Activated CD8-positive, alpha-beta memory T cell treated with anti-CD3 and anti-CD28 coated beads for 1 hour (primary cell): Measurements from ENCODE around the gene GCNA.

Experiments used
- DNase-seq, 2 donors: peaks; one replicate each; pipeline ENCODE4 v3.0.0-alpha.2; 2020; ENCODE audit warnings: low read depth in 1 of 2; ENCODE audit errors: extremely low read depth in 1 of 2

GCNA gene, protein sequence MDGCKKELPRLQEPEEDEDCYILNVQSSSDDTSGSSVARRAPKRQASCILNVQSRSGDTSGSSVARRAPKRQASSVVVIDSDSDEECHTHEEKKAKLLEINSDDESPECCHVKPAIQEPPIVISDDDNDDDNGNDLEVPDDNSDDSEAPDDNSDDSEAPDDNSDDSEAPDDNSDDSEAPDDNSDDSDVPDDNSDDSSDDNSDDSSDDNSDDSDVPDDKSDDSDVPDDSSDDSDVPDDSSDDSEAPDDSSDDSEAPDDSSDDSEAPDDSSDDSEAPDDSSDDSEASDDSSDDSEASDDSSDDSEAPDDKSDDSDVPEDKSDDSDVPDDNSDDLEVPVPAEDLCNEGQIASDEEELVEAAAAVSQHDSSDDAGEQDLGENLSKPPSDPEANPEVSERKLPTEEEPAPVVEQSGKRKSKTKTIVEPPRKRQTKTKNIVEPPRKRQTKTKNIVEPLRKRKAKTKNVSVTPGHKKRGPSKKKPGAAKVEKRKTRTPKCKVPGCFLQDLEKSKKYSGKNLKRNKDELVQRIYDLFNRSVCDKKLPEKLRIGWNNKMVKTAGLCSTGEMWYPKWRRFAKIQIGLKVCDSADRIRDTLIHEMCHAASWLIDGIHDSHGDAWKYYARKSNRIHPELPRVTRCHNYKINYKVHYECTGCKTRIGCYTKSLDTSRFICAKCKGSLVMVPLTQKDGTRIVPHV

DNA sequence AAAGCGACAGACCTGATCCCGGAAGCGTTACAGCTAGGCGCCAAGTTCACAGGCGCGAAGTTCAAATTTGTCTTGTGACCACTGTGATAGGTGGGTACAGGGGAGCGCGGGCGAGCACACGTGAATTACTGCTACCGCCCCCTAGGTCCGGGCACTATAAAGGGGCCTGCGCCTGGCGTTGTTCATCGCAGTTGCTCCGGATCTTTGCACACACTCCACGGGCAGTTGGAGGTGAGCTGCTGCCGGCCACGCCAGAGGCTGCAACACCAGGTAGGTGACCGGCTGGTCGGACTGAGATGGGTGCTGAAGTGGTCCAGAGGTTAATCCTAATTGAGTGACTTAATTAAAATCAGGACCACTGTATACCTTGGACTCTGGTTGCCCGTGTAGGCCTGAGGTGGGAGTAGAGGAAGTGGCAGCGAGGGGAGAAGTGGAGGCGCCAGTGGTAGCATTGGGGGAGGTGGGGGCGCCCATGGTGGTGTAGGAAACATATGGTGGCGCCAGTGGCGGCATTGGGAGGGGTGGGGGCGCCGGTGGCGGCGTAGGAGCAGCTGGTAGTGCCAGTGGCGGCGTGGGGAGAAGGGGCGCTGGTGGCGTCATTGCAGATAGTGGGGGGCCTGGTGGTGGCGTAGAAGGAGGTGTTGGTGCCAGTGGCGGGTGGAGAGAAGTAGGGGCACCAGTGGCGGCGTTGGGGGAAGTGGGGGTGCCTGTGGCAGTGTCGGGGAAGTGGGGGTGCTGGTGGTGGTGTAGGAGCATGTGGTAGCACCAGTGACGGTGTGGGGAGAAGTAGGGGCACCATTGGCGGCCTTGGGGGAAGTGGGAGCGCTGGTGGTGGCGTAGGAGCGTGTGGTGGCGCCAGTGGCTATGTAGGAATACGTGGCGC lies at the start of gene GCNA:
Gene GCNA, plus strand, starts transcription at position 185 of the 883 bp plus-strand sequence. CDS start 2,385 bp downstream, outside the sequence.
- DNase-seq: no peak

DNA sequence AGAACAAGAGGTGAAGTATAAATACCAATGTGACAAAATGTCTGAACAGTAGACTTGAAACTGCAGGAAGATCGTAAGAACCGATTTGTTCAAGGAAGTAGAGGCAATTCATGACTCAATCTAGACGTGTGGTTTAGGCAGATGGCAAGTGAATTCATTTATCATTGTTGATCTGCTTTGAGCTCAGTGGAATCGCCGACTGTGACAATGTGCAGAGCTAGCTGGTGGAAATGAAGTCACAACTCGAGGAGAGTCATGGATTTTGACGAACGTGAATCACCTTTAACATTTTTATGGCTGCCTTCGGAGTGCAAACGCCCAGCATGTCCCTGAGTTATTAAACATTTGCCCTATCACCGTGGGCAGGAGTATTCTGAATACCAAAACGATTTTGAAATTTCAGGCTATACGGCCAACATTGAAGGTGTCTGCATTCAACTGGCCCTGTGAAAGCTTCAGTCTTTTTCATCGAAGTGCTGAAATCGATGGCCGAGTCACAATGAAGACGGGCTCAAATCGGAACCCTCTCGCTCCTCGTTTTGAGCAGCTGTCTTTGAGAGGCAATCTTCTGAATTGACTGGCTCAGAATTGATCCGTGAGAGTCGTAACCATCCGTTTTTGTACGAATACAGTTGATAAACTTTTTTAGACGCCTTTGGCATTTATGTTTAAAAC lies 46.0 kb upstream of the GCNA start:
- DNase-seq: peak in 1 of 2 donors; percentile 42

DNA sequence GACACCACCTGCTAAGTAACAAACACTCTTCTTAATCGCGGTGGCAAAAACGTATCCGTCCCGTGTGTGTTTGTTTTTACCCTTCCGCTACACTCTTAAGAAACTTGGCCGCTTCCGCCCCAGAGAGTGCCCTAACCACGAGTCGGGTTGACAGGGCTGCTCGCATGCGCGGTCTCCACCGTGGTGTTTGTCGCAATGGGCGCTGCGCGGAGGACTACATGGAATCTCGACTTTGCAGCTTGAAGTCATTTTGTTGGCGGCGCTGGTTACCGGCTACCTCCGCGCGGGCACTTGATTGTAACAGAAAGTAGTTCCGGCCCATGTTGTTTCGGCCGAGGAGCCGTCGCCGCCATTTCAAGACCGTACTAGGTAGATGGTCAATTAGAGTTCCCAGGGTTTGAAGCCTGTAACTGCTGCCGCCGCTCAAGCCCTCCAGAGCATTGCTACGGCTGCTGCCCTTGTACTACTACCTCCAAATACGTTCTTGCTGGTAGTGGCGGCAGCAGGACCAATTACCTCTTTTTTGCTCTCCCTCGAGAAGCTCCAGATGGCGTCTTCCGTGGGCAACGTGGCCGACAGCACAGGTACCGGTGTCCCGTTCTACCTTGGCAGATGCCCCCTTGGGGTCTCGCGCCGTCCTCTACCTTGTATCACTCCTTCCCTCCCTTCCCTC lies 45.3 kb upstream of the GCNA start, which contains the start of gene OGT:
Gene OGT, plus strand, starts transcription at position 352 of the 673 bp plus-strand sequence. Its CDS starts 196 bp downstream, at position 548.
- peak; percentile 81 to 87 for DNase-seq

DNA sequence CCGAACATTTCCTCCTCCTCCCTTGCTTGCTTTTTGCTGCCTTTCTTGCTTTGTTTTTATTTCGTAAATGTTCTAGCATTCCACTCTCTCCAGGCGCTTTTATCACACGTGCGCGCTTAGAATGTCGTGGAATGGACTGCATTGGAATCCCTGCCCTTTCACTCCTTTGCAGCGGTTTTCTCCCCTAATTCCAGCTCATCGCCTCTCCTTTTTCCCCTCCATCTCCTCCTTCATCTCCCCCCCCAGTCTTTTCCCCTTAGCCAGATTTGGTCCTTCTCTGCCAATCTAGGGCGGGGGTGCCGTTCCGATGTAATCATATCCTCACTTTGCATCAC lies 44.8 kb upstream of the GCNA start:
- DNase-seq: no peak

DNA sequence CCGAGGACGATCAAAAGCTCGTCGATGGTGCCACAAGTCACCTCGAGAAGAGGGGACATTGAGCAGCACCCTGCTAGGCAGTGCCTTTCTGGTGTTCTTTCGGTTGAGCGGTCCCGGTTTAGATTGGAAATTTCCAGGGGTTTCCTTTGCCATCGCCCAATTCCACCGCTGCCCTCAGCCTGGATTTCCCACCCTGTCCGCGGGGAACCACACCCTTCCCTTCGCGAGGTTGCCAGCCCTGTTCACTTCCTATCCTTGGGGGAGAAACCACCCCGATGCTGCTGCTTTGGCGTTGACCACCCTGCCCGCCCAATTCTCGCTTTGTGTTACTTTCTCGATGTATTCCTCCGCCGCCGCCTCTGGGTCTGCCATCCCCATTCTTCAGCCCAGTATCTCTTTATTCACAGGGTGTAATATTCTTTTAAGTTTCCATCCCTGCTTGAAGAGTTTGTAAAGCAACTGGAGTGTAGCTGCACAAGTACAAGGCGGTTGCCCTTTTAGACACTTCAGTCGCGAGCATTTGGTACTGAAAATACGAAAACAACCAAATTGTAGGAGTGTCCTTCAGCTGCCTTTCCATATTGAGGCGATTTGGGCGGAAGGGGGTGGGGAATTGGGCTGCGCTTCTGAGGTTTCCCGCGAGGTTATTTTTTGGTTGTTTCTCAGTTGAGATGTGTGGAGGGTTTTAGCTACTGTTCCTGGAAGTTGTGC lies 44.2 kb upstream of the GCNA start:
- DNase-seq: peak in 1 of 2 donors; percentile 31

DNA sequence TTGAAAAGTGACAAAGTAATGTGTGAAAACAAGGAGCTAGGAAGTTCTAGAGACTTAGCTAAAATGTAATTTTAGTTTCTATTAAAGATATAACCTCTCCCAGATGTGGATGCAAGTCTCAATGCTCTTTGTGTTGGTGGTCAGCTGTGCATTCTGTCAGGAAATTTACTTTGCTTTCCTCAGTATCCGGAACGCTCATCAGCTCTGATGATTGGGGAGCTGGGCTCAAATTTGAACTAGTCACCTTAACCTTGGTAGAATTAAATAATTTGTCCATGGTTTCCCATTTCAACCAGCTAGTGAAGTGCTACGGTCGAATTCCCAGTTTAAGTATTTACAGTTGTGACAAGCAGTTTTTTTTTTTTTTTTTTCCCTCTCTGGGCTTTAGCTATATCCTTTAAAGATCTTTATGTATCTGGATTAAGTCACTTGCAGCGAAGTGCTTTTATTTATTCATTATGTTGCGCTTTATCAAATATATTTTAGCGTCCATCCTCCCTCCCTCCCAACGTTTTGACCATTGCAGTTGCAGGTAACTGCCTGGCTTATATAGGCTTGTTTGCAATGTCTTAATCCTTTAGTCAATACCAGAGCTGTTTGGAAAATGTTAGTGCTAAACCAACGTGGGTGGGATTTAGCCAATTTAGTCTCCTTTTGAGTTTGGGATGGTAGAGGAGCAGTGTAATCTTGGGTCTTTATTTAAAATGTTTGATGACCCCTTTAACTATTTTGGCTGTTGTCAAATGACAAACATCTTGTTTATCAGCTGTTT lies 43.3 kb upstream of the GCNA start:
- no peak for DNase-seq

DNA sequence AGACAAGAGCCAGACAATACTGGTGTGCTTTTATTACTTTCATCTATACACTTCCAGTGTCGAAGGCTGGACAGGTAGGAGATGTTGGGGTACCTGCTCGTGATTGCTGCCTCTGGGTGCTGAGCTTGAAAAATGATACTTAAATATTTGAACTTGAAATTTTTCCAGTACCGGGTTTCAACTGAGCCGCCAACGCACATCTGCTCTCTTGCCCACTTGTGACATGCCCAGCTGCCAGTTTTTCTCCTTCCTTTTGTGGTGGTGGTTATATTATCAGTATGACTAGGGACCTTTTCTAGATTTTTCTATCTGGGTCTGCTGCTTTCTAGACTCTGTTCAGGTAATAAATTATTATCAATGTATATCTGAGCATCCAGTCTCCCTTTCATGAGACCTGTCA lies 42.0 kb upstream of the GCNA start:
- no peak for DNase-seq

DNA sequence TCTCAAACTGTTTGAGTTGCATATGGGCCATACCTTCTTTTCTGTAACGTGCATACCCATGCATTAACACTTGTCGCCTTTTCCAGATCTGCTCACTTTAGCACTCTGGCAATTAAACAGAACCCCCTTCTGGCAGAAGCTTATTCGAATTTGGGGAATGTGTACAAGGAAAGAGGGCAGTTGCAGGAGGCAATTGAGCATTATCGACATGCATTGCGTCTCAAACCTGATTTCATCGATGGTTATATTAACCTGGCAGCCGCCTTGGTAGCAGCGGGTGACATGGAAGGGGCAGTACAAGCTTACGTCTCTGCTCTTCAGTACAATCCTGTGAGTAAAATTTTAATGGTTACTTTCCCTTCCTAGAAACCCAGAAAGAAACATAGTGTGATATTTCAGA lies 40.5 kb upstream of the GCNA start:
- DNase-seq: no peak

DNA sequence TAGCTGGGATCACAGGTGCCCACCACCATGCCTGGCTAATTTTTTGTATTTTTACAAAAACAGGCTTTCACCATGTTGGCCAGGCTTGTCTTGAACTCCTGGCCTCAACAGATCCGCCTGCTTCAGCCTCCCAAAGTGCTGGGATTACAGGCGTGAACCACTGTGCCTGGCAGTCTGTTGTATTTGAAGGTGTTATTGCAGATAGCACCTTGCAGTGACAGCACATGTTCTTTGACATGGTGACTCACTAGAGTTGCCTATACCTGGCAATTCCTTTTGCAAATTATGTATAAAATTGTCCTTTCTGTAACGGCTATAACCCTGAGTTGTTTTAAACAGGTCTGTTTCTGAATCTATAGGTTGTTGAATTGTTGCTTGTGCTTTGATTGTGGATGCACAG lies 37.4 kb upstream of the GCNA start:
- DNase-seq: no peak

DNA sequence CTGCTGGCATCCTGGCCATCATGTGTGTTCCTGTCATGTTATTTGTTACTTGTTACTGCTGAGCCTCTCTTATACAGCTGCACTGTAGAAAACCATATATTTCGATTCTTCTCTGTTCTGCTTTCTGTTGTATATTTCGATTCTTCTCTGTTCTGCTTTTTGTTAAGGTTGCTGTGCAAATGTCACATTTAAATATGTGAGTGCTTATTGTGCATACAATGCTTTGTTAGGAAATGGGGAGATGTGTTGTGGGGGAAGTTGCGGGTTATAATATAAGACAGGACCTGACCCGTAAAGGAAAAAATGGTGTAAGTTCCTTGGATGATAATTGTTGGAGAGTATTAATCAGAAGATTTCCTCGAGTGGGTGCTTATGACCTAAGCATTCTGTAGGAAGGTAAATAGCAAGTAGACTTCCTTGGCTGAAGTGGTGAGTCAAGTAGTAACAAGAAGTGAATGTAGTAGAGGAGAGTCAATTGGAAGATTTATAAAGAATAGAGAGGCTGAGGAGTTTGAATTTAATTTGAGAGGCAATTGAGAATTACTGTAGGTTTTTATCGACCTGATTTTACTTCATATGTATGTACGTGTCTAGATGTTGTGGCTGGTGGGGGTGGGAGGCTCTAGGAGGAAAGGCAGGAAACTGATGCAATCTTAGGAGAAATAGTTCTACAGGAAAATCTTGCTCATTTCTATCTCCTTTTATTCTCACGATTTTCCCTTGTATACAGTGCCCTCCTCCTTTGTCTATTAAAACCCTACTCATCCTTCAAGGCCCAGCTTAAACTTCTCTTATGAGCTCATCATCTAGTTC lies 36.8 kb upstream of the GCNA start:
- DNase-seq: no peak

DNA sequence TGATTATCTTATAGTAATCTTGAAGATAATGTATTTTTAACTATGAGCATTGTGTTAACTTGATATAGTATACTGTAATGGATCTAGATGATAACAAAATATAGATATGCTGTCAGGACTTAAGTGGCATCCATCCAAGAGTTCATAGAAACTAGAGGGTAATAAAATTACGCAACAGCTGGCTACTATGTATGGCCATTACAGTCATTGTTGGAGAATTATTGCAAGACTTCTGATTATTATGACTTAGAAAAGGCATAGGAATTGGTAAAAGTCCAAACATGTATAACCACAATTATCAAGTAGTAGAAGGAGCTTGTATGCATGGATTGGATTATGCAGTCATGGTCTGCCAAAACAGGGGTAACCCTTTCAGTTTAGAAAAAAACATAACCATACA lies 35.8 kb upstream of the GCNA start:
- no peak for DNase-seq

DNA sequence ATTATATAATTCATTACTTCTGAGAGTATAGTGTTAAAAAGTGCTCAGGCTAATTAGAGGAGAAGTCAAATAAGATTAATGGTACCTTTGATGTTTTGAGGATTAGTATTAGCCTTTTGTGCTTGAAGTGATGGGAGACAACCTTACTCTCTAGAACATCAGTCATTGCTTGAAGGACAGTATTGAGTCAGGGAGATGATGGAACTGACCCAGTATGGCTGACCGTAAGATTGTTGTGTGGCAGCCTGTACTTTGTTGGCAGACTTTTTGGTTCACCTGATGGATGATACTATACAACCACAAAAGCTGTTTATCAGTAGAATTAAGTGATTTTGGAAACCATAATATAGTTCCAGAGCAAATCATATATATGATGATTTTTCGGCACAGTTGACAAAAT lies 35.4 kb upstream of the GCNA start:
- DNase-seq: no peak

DNA sequence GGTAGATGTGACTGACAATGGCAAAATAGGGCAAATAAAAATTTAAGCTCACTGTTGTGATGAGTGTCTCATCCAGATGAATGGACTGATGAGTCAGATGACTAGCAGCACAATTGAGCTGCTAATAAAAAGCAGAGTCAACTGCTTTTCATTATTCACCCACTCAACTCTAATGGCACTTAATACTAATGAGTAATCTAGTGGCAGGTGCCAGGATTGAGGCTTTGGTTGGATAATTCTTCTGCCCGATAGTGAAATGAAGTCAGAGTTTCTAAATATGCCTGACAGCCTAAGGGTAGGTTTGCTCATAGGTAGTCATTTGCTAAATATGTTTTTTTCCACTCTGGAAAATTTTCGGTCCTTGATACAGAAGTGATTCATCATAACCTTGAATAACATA lies 34.9 kb upstream of the GCNA start:
- no peak for DNase-seq

DNA sequence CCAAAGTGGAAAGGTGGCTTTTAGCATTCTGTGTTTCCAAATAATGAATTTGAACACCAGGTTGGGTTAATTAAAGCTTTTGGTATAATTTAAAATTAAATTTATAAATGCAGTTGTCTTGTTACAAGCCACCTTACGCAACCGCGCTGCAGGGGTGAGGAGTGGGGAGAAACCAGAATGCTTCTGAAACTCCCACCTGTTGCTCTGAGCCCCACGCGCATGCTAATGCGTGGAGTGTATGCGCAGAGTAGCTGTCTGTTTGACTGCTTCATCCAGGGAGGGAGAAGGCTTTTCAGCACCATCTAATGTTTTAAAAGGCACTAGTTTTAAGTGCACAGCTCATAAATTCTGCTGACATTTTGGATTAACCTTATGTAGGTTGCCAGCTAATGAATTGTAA lies 32.9 kb upstream of the GCNA start:
- DNase-seq: no peak

DNA sequence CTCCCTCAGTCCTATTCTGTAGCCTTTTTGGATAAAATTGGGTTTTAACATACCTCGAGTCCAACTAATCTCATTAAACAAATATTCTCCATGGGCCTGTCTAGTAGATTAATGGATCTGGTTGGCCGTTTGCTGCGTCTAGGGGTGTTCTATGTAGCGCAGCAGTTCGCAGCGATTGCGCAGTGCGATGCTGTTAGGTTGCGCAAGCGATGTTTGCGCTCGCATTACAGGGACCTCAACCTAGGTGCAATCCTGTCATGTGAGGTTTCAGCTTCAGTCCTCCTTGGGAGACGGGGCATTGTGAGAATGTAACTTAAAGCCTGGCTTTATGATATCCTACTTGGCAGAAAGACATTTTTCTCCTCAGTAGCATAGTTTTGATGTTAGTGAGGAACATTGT lies 31.4 kb upstream of the GCNA start:
- no peak for DNase-seq

DNA sequence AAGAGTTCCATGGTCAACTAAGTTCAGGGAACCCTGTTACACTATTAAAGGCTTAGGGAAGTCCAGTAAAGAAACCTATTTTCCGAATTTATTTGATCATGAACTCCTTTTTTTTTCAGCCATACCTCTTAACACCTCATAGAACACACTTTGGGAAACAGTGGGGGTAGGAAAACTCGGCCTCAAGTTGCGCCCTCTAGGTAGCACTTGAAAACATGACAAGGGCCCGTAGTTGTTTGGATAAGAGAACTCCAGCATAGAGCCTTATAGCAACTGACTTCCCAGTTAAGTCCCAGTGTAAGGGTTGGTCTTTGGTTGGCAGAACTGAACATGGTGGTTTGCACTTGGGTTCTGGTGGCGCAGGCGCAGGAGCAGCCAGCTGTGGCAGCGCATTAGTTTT lies 30.9 kb upstream of the GCNA start:
- DNase-seq: no peak

DNA sequence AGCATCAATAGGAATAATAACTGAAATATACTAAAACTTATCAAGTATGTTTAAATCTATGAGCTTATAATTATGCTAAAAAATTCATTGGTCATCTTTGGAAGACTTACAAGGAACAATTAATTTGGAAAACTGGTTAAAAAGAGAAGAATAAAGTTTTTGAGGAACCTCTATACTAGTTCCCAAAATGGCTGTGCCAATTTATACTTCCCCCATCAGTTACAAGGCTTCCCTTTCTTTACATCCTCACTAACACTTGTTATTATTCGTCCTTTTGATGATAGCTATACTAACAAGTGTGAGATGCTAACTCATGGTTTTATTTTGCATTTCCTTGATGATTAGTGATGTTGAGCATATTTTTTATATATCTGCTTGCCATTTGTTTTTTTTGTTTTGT lies 28.3 kb upstream of the GCNA start:
- DNase-seq: no peak

DNA sequence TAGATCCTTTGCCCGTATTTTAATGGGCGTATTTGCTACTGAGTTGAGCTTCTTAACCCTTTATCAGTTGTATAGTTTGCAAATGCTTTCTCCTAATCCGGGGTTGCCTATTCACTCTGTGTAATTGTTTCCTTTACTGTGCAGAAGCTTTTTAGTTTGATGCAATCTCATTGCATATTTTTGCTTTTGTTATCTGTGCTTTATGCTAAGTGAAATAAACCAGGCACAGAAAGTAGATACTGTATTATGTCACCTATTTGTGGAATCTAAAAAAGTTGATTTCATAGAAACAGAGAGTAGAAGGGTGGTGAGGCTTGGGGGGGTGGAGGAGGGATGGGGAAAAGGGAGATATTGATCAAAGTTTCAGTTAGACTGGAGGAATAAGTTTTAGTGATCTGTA lies 27.7 kb upstream of the GCNA start:
- DNase-seq: no peak
